Upper lobe of left lung (tissue), 6 donors: ENCODE results near the gene COMMD7. TPM values are rescaled to one million over a fixed set of nuclear protein-coding genes. Genes with fewer than 3 reads are reported as not detected.
A peak's percentile ranks its signal among the peaks of the same experiment; 100 is the strongest.

Source experiments
- ATAC-seq, 2 donors: fragments of 200-7000 bp; cut with Tn5 transposase; one replicate each; pipeline ENCODE4 v1.9.1; 2022; ENCODE audit warnings: mild to moderate bottlenecking in 2 of 2, moderate library complexity in 2 of 2; ENCODE audit not compliant: low FRiP score in 2 of 2
- DNase-seq, 2 donors: peaks; one replicate each; pipeline ENCODE4 v3.0.0-alpha.2; 2019 to 2020
- H3K27ac ChIP-seq, 4 donors: fragments of 200-600 bp; sonication (generic); one replicate each; pipeline ENCODE4 v1.5.1; 2016 to 2019
- H3K27me3 ChIP-seq, 4 donors: fragments of 200-600 bp; sonication (generic); one replicate each; pipeline ENCODE4 v1.5.1; 2017 to 2019
- H3K36me3 ChIP-seq, 4 donors: fragments of 200-600 bp; sonication (generic); one replicate each; pipeline ENCODE4 v1.5.1; 2016 to 2019
- H3K4me1 ChIP-seq, 4 donors: fragments of 200-600 bp; sonication (generic); one replicate each; pipeline ENCODE4 v1.5.1; 2018 to 2019
- H3K4me3 ChIP-seq, 4 donors: fragments of 200-600 bp; sonication (generic); one replicate each; pipeline ENCODE4 v1.5.1; 2017 to 2019; ENCODE audit warnings: mild to moderate bottlenecking in 2 of 4, moderate library complexity in 1 of 4
- H3K9me3 ChIP-seq, 4 donors: fragments of 200-600 bp; sonication (generic); one replicate each; pipeline ENCODE4 v1.5.1; 2018 to 2019
- EP300 ChIP-seq, 4 donors: sonication (generic); formaldehyde crosslinking; IDR thresholded peaks; one replicate each; pipeline ENCODE4 v1.5.1; 2017; ENCODE audit warnings: antibody characterized with exemption in 4 of 4, control low read depth in 2 of 4
- POLR2A ChIP-seq, 4 donors: fragments of 450-650 bp; IDR thresholded peaks; one replicate each; pipeline ENCODE4 v1.5.1; 2016 to 2017; ENCODE audit warnings: antibody characterized with exemption in 4 of 4, mild to moderate bottlenecking in 2 of 4
- POLR2AphosphoS5 ChIP-seq, 2 donors: sonication (generic); formaldehyde crosslinking; IDR thresholded peaks; one replicate each; pipeline ENCODE4 v1.5.1; 2017; ENCODE audit warnings: antibody characterized with exemption in 2 of 2
- WGBS, 2 donors: methylation state at CpG; one replicate each; pipeline ENCODE4 v1.1.5; 2017 to 2018; 5-methylcytosine and 5-hydroxymethylcytosine counted together
- total RNA-seq, 6 donors: library from RNA; depleted of rRNA in 4 of 6; stranded (reverse); fragments of >200 nt in 4 of 6; gene quantifications; one replicate each; pipeline versions ENCODE4 v1.1.0 to v1.2.1, GENCODE V29; 2016 to 2021
- TF ChIP-seq, protein P1 (sequence below), 6 experiments: fragments of 450-650 bp in 4 of 6; fragments of 200-600 bp in 2 of 6; sonication (generic) in 2 of 6; IDR thresholded peaks; one replicate each; pipeline ENCODE4 v1.5.1; 2016 to 2019; ENCODE audit warnings: antibody characterized with exemption in 6 of 6
- donor health status: DM: no; HTN: no; CAD: no; lungs with moderate emphysema.
- donor health status: DM: no; HTN: yes; CAD: no; lungs with severe emphysema.

The COMMD7 gene
- total RNA-seq, 6 donors from 2014 or later = 22.4 to 37.4 (median 27.3) TPM

DNA sequence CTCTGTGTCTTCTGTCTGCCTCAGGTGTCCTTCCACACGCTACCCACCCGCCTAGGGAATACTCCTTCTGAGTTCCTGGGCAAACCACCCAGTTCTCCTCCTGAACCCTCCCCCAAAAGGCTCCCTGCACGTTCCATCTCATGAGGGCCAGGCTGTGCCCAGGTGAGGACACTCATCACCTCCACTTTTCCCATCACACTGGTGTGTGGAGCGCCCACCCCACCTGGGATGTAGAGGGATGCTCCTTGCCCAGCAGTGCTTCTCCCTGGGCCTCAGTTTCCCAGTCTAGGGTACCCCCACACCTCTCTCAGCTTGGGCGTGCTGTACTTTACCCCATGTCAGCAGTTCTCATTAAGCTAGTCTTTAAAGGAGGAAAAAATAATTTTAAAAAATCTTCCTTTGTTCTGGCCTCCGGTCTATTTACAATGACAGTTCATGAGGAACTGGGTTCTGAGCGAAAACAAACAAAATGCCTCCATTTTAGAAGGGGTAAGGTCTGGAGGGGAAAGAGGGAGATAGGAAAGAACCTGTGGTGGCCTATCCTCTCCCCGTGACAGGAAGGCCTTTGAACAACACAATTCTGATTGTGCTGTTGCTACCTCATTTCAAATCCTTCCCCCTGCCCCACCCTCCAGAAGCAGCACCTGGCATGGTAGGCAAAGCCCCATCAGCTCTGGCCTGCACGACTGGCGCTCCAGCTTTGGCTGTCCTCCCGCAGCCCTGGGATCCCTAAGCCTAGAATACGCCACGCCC, 67.9 kb downstream of the COMMD7 start:
- DNase-seq (no peak), ATAC-seq (no peak)
- H3K27me3 ChIP-seq = no peaks in the 10 kb centered on the region
- no peaks in the 10 kb centered on the region for H3K36me3 ChIP-seq
- no peak overlapping the region for H3K27ac ChIP-seq
- H3K4me3 ChIP-seq = no peak overlapping the region
- TF ChIP-seq, protein P1, sequence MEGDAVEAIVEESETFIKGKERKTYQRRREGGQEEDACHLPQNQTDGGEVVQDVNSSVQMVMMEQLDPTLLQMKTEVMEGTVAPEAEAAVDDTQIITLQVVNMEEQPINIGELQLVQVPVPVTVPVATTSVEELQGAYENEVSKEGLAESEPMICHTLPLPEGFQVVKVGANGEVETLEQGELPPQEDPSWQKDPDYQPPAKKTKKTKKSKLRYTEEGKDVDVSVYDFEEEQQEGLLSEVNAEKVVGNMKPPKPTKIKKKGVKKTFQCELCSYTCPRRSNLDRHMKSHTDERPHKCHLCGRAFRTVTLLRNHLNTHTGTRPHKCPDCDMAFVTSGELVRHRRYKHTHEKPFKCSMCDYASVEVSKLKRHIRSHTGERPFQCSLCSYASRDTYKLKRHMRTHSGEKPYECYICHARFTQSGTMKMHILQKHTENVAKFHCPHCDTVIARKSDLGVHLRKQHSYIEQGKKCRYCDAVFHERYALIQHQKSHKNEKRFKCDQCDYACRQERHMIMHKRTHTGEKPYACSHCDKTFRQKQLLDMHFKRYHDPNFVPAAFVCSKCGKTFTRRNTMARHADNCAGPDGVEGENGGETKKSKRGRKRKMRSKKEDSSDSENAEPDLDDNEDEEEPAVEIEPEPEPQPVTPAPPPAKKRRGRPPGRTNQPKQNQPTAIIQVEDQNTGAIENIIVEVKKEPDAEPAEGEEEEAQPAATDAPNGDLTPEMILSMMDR (IDR thresholded peaks at IDR 0.05) = no peak
- TF ChIP-seq EP300 (IDR thresholded peaks at IDR 0.05) (no peak), POLR2AphosphoS5 (IDR thresholded peaks at IDR 0.05) (no peak)
- 79 to 85% methylated on average over 13 of the region's 13 CpGs for WGBS, 2 donors
- peaks cover 9 to 21% (median 11%) of the 10 kb centered on the region in 4 donors for H3K4me1 ChIP-seq
- H3K9me3 ChIP-seq = no peaks in the 10 kb centered on the region

GRCh38 chr20:32674362-32674789, 68.9 kb downstream of the COMMD7 start:
- no peaks in the 10 kb centered on the region for H3K27me3 ChIP-seq
- ATAC-seq (peak; percentile 48 to 50), DNase-seq (peak in 1 of 2 donors; percentile 38)
- TF ChIP-seq POLR2A (IDR thresholded peaks at IDR 0.05) (no peak), EP300 (IDR thresholded peaks at IDR 0.05) (no peak)
- TF ChIP-seq, protein P1 (IDR thresholded peaks at IDR 0.05) = peak; percentile 25 to 63 (median 61)
- H3K4me1 ChIP-seq = peaks cover 9 to 21% (median 11%) of the 10 kb centered on the region in 4 donors
- no peak overlapping the region for H3K27ac ChIP-seq
- 29 to 36% methylated on average over 5 of the region's 5 CpGs for WGBS, 2 donors
- no peaks in the 10 kb centered on the region for H3K9me3 ChIP-seq
- H3K36me3 ChIP-seq = no peaks in the 10 kb centered on the region
- H3K4me3 ChIP-seq = no peak overlapping the region

DNA sequence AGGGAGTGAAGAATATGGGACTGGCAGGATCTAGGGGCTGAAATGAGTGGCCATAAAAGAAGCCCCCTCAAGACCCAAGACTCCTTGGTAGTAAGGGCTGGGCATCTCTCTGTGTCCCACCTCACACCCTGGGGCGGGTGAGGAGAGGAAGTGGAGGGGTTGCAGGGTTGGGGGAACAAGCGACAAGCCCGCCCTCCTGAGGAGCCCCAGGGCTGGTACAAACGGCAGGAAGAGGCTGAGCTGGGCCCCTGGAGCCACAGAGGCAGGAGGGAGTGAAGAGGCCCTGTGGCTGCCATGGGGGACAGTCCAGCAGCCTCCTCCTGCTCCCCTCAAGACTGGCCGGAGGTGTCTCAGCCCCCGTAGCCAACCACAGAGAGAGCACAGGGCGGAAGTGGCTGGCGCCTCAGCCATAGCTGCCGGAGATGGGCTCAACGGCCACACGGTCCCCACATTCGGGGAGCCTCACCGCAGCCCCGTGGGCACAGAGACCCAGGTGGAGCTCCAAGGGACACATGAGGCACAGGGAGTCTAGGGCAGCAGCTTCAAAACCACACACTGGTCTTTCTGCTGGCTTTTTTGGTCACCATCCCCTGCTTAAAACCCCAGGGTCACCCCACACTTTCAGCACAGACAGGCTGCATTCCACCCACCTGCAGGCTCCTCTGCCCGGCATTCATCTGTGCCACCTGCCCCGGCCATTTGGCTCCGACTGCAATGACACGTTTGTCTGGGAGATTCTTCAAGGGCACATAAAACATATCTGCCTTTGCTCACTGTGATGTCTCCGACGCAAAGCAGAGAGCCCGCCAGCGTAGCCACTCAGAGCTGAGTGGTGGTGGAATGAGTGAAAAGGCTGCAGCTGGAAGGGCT, 70.0 kb downstream of the COMMD7 start:
- WGBS, 2 donors = 57 to 67% methylated on average over 20 to 22 of the region's 22 CpGs

GRCh38 chr20:32672394-32672981, 70.8 kb downstream of the COMMD7 start:
- WGBS, 2 donors = 61 to 87% methylated on average over 3 of the region's 3 CpGs
- H3K4me3 ChIP-seq = no peak overlapping the region
- peak overlapping the region in 2 of 4 donors; percentile 12 to 41 for H3K27ac ChIP-seq
- no peaks in the 10 kb centered on the region for H3K27me3 ChIP-seq
- TF ChIP-seq EP300 (IDR thresholded peaks at IDR 0.05) (no peak), POLR2AphosphoS5 (IDR thresholded peaks at IDR 0.05) (no peak), POLR2A (IDR thresholded peaks at IDR 0.05) (no peak)
- TF ChIP-seq, protein P1 (IDR thresholded peaks at IDR 0.05) = no peak
- DNase-seq (no peak), ATAC-seq (peak in 1 of 2 donors; percentile 14)
- peaks cover 9 to 21% (median 11%) of the 10 kb centered on the region in 4 donors for H3K4me1 ChIP-seq
- no peaks in the 10 kb centered on the region for H3K9me3 ChIP-seq
- no peaks in the 10 kb centered on the region for H3K36me3 ChIP-seq

More for the DNA sequence above, 70.0 kb downstream of the COMMD7 start:
- peak; percentile 31 to 40 for ATAC-seq
- DNase-seq = peak; percentile 44 to 69
- H3K9me3 ChIP-seq = no peaks in the 10 kb centered on the region
- TF ChIP-seq POLR2A (IDR thresholded peaks at IDR 0.05) (no peak), EP300 (IDR thresholded peaks at IDR 0.05) (no peak), POLR2AphosphoS5 (IDR thresholded peaks at IDR 0.05) (no peak)
- no peaks in the 10 kb centered on the region for H3K27me3 ChIP-seq
- H3K4me1 ChIP-seq = peaks cover 9 to 21% (median 11%) of the 10 kb centered on the region in 4 donors
- H3K36me3 ChIP-seq = no peaks in the 10 kb centered on the region
- H3K4me3 ChIP-seq = peak overlapping the region in 2 of 4 donors; percentile 2 to 3
- peak overlapping the region in 2 of 4 donors; percentile 12 to 41 for H3K27ac ChIP-seq
